H1 (cell line): ENCODE measurements around the gene CGREF1. TPM values are rescaled to one million over a fixed set of nuclear protein-coding genes. Genes with fewer than 3 reads are reported as not detected.

ENCODE experiments used
- CTCF ChIA-PET: fragments of 300-600 bp; sonication (Branson Sonifier 250); formaldehyde crosslinking; loops from one replicate; lab custom pipeline; 2021; ENCODE audit not compliant: partially characterized antibody; lab: Charles Lee
- POLR2A ChIA-PET: fragments of 300-600 bp; sonication (Branson Sonifier 250); formaldehyde crosslinking; loops from one replicate; lab custom pipeline; 2021; ENCODE audit warnings: inconsistent platforms; ENCODE audit not compliant: partially characterized antibody; lab: Charles Lee
- DNase-seq, 2 experiments: peaks; one replicate each; pipeline versions ENCODE4 v3.0.0 to v3.0.0-alpha.2; 2010 to 2022; ENCODE audit warnings: low spot score in 2 of 2, low read depth in 1 of 2, mixed read lengths in 1 of 2
- FAIRE-seq: peaks from 2 replicates; lab custom pipeline; 2011; peaks lifted over from hg19 to GRCh38; lab: Jason Lieb, UNC
- H2AFZ ChIP-seq: 2 replicates; pipeline ENCODE4 v1.8.1; 2012; ENCODE audit warnings: low read length, inconsistent platforms
- H2AK5ac ChIP-seq: 2 replicates; pipeline ENCODE4 v1.6.1; 2013; ENCODE audit warnings: low read depth, low read length
- H2BK120ac ChIP-seq: replicated peaks from 2 replicates; pipeline ENCODE3; 2013; ENCODE audit warnings: low read depth, low read length, inconsistent platforms
- H2BK12ac ChIP-seq: 2 replicates; pipeline ENCODE4 v1.6.1; 2013; ENCODE audit warnings: low read depth, low read length
- H2BK15ac ChIP-seq: 2 replicates; pipeline ENCODE4 v1.6.1; 2013; ENCODE audit warnings: low read length
- H2BK20ac ChIP-seq: 2 replicates; pipeline ENCODE4 v1.6.1; 2013; ENCODE audit warnings: low read length
- H2BK5ac ChIP-seq: 2 replicates; pipeline ENCODE4 v1.6.1; 2013; ENCODE audit warnings: low read depth, low read length
- H3K14ac ChIP-seq: 2 replicates; pipeline ENCODE4 v1.6.1; 2013; ENCODE audit warnings: inconsistent platforms; ENCODE audit not compliant: insufficient read length
- H3K18ac ChIP-seq: 2 replicates; pipeline ENCODE4 v1.6.1; 2013; ENCODE audit warnings: low read length; ENCODE audit errors: extremely low read depth
- H3K23ac ChIP-seq: 2 replicates; pipeline ENCODE4 v1.6.1; 2013; ENCODE audit warnings: inconsistent platforms; ENCODE audit not compliant: insufficient read length
- H3K23me2 ChIP-seq: 2 replicates; pipeline ENCODE4 v1.6.1; 2013; ENCODE audit warnings: low read depth, low read length
- H3K27ac ChIP-seq: 2 replicates; pipeline ENCODE4 v1.6.1; 2011; ENCODE audit warnings: low read depth, low read length, inconsistent platforms
- H3K27me3 ChIP-seq, 4 experiments: replicated peaks in 1 of 4; 1 replicate in 1 of 4; 2 replicates in 3 of 4; pipeline versions ENCODE4 v1.6.1 to v1.8.1; 2011 to 2013; ENCODE audit warnings: low read length in 3 of 4, mild to moderate bottlenecking in 3 of 4, inconsistent platforms in 2 of 4, mixed read lengths in 2 of 4, moderate library complexity in 1 of 4; ENCODE audit not compliant: control insufficient read depth in 3 of 4, insufficient read depth in 3 of 4; ENCODE audit errors: extremely low read depth in 1 of 4
- H3K36me3 ChIP-seq, 4 experiments: 2 replicates each; pipeline versions ENCODE4 v1.6.1 to v1.8.1; 2011 to 2013; ENCODE audit warnings: mild to moderate bottlenecking in 4 of 4, low read length in 3 of 4, moderate library complexity in 2 of 4, control low read depth in 1 of 4, inconsistent platforms in 1 of 4; ENCODE audit not compliant: insufficient read depth in 4 of 4, control insufficient read depth in 2 of 4
- H3K4ac ChIP-seq: replicated peaks from 2 replicates; pipeline ENCODE3; 2013; ENCODE audit warnings: low read length, low read depth, mixed read lengths, inconsistent platforms; ENCODE audit not compliant: insufficient read length
- H3K4me1 ChIP-seq, 4 experiments: replicated peaks in 1 of 4; 1 replicate in 1 of 4; 2 replicates in 3 of 4; pipeline versions ENCODE4 v1.6.1 to v1.8.1; 2011 to 2013; ENCODE audit warnings: low read length in 3 of 4, inconsistent platforms in 2 of 4, mixed read lengths in 1 of 4; ENCODE audit not compliant: insufficient read depth in 4 of 4, control insufficient read depth in 3 of 4
- H3K4me2 ChIP-seq, 2 experiments: 2 replicates each; pipeline versions ENCODE4 v1.6.1 to v1.8.1; 2011 to 2013; ENCODE audit warnings: low read depth in 2 of 2, low read length in 2 of 2, control low read depth in 1 of 2, inconsistent platforms in 1 of 2, mild to moderate bottlenecking in 1 of 2; ENCODE audit not compliant: insufficient read depth in 1 of 2
- H3K4me3 ChIP-seq, 4 experiments: fragments of 200-600, 300-600 bp in 1 of 4; sonication (generic), shearing (Covaris generic), sonication (Bioruptor Twin) in 1 of 4; 2 replicates each; pipeline versions ENCODE4 v1.5.1 to v1.8.1; 2011 to 2016; ENCODE audit warnings: low read length in 4 of 4, low read depth in 3 of 4, control low read depth in 2 of 4, inconsistent platforms in 2 of 4, mild to moderate bottlenecking in 2 of 4, mixed read lengths in 1 of 4, moderate library complexity in 1 of 4; ENCODE audit not compliant: insufficient read depth in 2 of 4; ENCODE audit errors: extremely low read depth in 1 of 4
- H3K56ac ChIP-seq: replicated peaks from 2 replicates; pipeline ENCODE3; 2013; ENCODE audit warnings: low read depth, mild to moderate bottlenecking, mixed read lengths, low read length, inconsistent platforms; ENCODE audit not compliant: insufficient read length
- H3K79me1 ChIP-seq: 2 replicates; pipeline ENCODE4 v1.6.1; 2013; ENCODE audit warnings: low read depth, low read length, control low read depth
- H3K79me2 ChIP-seq, 2 experiments: 2 replicates each; pipeline versions ENCODE4 v1.6.1 to v1.8.1; 2012 to 2013; ENCODE audit warnings: low read length in 2 of 2, mild to moderate bottlenecking in 2 of 2, inconsistent platforms in 1 of 2; ENCODE audit not compliant: insufficient read depth in 2 of 2, control insufficient read depth in 1 of 2
- H3K9ac ChIP-seq, 4 experiments: replicated peaks in 1 of 4; 1 replicate in 1 of 4; 2 replicates in 3 of 4; pipeline versions ENCODE4 v1.6.1 to v1.8.1; 2011 to 2013; ENCODE audit warnings: low read depth in 3 of 4, low read length in 3 of 4, control low read depth in 2 of 4, mild to moderate bottlenecking in 2 of 4, moderate library complexity in 2 of 4, inconsistent platforms in 1 of 4; ENCODE audit errors: extremely low read depth in 1 of 4
- H3K9me3 ChIP-seq, 2 experiments: 2 replicates each; pipeline versions ENCODE4 v1.6.1 to v1.8.1; 2012 to 2013; ENCODE audit warnings: mild to moderate bottlenecking in 2 of 2, moderate library complexity in 2 of 2, control low read depth in 1 of 2, inconsistent platforms in 1 of 2, low read depth in 1 of 2, low read length in 1 of 2, mixed read lengths in 1 of 2; ENCODE audit not compliant: insufficient read depth in 2 of 2
- H4K20me1 ChIP-seq, 2 experiments: replicated peaks in 1 of 2; 2 replicates each; pipeline versions ENCODE3 to v1.8.1; 2011 to 2013; ENCODE audit warnings: inconsistent platforms in 2 of 2, low read length in 2 of 2, mild to moderate bottlenecking in 1 of 2; ENCODE audit not compliant: insufficient read depth in 2 of 2, control insufficient read depth in 1 of 2
- H4K5ac ChIP-seq: 2 replicates; pipeline ENCODE4 v1.6.1; 2013; ENCODE audit warnings: low read length, low read depth, mixed read lengths, inconsistent platforms; ENCODE audit not compliant: insufficient read length
- H4K8ac ChIP-seq: 2 replicates; pipeline ENCODE4 v1.8.0; 2013; ENCODE audit warnings: mild to moderate bottlenecking, moderate library complexity, low read length, inconsistent platforms; ENCODE audit not compliant: insufficient read depth; ENCODE audit errors: extremely low read depth
- H4K91ac ChIP-seq: replicated peaks from 2 replicates; pipeline ENCODE3; 2013; ENCODE audit warnings: low read length, mixed read lengths, inconsistent platforms; ENCODE audit not compliant: insufficient read length
- FOSL1 ChIP-seq: IDR thresholded peaks from 2 replicates; pipeline ENCODE4 v1.6.1; 2011; ENCODE audit warnings: mild to moderate bottlenecking, low read depth, low read length, moderate library complexity; ENCODE audit not compliant: insufficient read depth
- HDAC6 ChIP-seq: IDR thresholded peaks from one replicate; pipeline ENCODE4 v1.7.1; 2012; ENCODE audit warnings: low read depth, mild to moderate bottlenecking, inconsistent platforms, low read length, moderate library complexity
- JUND ChIP-seq: IDR thresholded peaks from 2 replicates; pipeline ENCODE4 v1.6.1; 2011; ENCODE audit warnings: mild to moderate bottlenecking, improper control_type of control experiment, low read length
- NANOG ChIP-seq: IDR thresholded peaks from 2 replicates; pipeline ENCODE4 v1.6.1; 2011; ENCODE audit warnings: low read length, low read depth, mild to moderate bottlenecking, inconsistent platforms; ENCODE audit not compliant: insufficient read depth, poor library complexity, severe bottlenecking
- PHF8 ChIP-seq: fragments of 200-600 bp; sonication (generic); conservative IDR thresholded peaks from 2 replicates; pipeline ENCODE4 v1.7.1; 2012; ENCODE audit warnings: low read depth, mild to moderate bottlenecking, inconsistent platforms, low read length, moderate library complexity
- RFX5 ChIP-seq: IDR thresholded peaks from 2 replicates; pipeline ENCODE4 v1.6.1; 2011; ENCODE audit warnings: low read depth, low read length, improper control_type of control experiment, borderline replicate concordance
- RNF2 ChIP-seq: fragments of 200-900, 300-1000 bp; sonication (generic); IDR thresholded peaks from 2 replicates; pipeline ENCODE4 v1.7.1; 2016; ENCODE audit warnings: borderline replicate concordance, low read depth, mild to moderate bottlenecking, antibody characterized with exemption, low read length; ENCODE audit not compliant: poor library complexity, severe bottlenecking; ENCODE audit errors: missing control alignments
- SIRT6 ChIP-seq: IDR thresholded peaks from one replicate; pipeline ENCODE4 v1.7.1; 2012; ENCODE audit warnings: low read length, inconsistent platforms
- SUZ12 ChIP-seq: fragments of 200-600 bp; sonication (generic); IDR thresholded peaks from 2 replicates; pipeline ENCODE4 v1.6.1; 2012; ENCODE audit warnings: mild to moderate bottlenecking, inconsistent platforms, low read length, moderate library complexity, mixed read lengths
- WGBS, 2 experiments: shearing (Covaris generic) in 1 of 2; methylation state at CpG; one replicate each; pipeline versions ENCODE4 v1.1.6 to v1.1.7; 2013 to 2015; ENCODE audit warnings: low lambda C conversion rate in 2 of 2, mixed read lengths in 2 of 2, inconsistent platforms in 1 of 2, low coverage in 1 of 2, missing lambda C conversion rate in 1 of 2; ENCODE audit not compliant: insufficient replicate concordance in 2 of 2, insufficient coverage in 1 of 2, insufficient read length in 1 of 2; ENCODE audit errors: extremely low coverage in 1 of 2, missing lambda C conversion rate in 1 of 2; 5-methylcytosine and 5-hydroxymethylcytosine counted together
- polyA plus RNA-seq, 7 experiments: library from polyadenylated mRNA; depleted of rRNA in 3 of 7; stranded (reverse) in 5 of 7; unstranded in 2 of 7; fragments of >200 nt in 5 of 7; fragments of 200-250 nt in 2 of 7; gene quantifications; 1 replicate in 5 of 7; 2 replicates in 1 of 7; 4 replicates in 1 of 7; pipeline versions ENCODE4 v1.2.1 to v1.2.3, GENCODE V29; 2011 to 2013; ENCODE audit warnings: missing spikeins in 2 of 7, mixed read lengths in 2 of 7
- total RNA-seq: library from RNA; stranded (reverse); fragmentation: NEBNext Ultra II Directional; extraction: Animal tissue kit (Norgen Biotek cat#: 25700); gene quantifications from 2 replicates; pipeline ENCODE4 v1.2.1, GENCODE V29; 2021
- TF ChIP-seq, protein P1 (sequence below): IDR thresholded peaks from 2 replicates; pipeline ENCODE4 v1.6.1; 2012; ENCODE audit warnings: low read length, inconsistent platforms
- TF ChIP-seq, protein P2 (sequence below): IDR thresholded peaks from 2 replicates; pipeline ENCODE4 v1.6.1; 2012; ENCODE audit warnings: inconsistent platforms

CGREF1 gene
- total and polyA plus RNA-seq, 2 of the 8 experiments (the other 6 are each of a cell fraction or from before 2014, with no cell fraction given) = 2.5 to 3.4 TPM

DNA sequence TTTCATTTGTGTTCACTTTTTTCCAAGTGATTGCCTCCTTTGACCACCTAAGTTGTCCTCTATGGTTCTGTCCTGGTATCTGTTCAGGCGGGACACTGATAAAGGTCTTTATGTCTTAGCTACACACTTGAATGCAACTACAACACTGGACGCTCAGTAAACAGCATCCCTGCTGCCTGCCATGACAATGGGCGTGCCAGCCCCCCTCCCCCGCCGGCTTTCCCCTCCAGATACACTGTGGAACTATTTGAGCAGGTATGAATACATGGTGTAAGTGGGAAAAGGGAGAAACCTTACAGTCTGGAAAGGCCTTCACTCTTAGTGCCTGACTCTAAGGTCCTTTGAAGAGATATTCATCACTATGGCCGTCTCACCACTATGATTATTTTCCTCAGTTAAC, 61.7 kb downstream of the CGREF1 start:
- H3K79me1 ChIP-seq = no peaks in the 10 kb centered on the region
- no peak overlapping the region for H2BK12ac ChIP-seq
- ChIA-PET CTCF (interaction anchor here (1.2 to 18.3 kb wide), 3 partner anchors 10 to 37 kb away, joined by 3 to 160 read pairs (median 4); partner anchors contain the start of genes EMILIN1 and KHK), POLR2A (interaction anchor here (1.4 to 19.3 kb wide), 3 partner anchors 10 to 26 kb away, joined by 3 to 441 read pairs (median 7); partner anchors contain the start of gene OST4)
- no peak overlapping the region for H3K9ac ChIP-seq
- FAIRE-seq (no peak), DNase-seq (no peak)
- no peak overlapping the region for H2BK15ac ChIP-seq
- H3K4me2 ChIP-seq = no peak overlapping the region
- H4K8ac ChIP-seq = no peak overlapping the region
- no peak overlapping the region for H2BK20ac ChIP-seq
- no peak overlapping the region for H3K4ac ChIP-seq
- H2BK120ac ChIP-seq = no peak overlapping the region
- H2BK5ac ChIP-seq = no peak overlapping the region
- H4K20me1 ChIP-seq = peaks cover 0 to 7% of the 10 kb centered on the region in 2 experiments
- no peak overlapping the region for H3K4me3 ChIP-seq
- WGBS, 2 experiments = 84% methylated on average over 6 of the region's 6 CpGs; no CpG with 5 or more reads in 1 of the 2 experiments
- H3K23me2 ChIP-seq = peaks cover 1% of the 10 kb centered on the region
- H3K56ac ChIP-seq = no peak overlapping the region
- no peak overlapping the region for H3K14ac ChIP-seq
- H4K5ac ChIP-seq = no peak overlapping the region
- H3K79me2 ChIP-seq = no peaks in the 10 kb centered on the region
- H4K91ac ChIP-seq = no peak overlapping the region
- no peak overlapping the region for H3K27ac ChIP-seq
- H3K36me3 ChIP-seq = peaks cover 17 to 47% (median 25%) of the 10 kb centered on the region in 4 experiments
- H2AK5ac ChIP-seq = no peak overlapping the region
- no peaks in the 10 kb centered on the region for H3K9me3 ChIP-seq
- no peak overlapping the region for H2AFZ ChIP-seq
- H3K27me3 ChIP-seq = no peaks in the 10 kb centered on the region
- H3K23ac ChIP-seq = no peak overlapping the region
- no peaks in the 10 kb centered on the region; a peak in 2 of 7 replicates for H3K4me1 ChIP-seq
- H3K18ac ChIP-seq = no peak overlapping the region
- no peak for TF ChIP-seq FOSL1
- no peak for TF ChIP-seq SUZ12
- TF ChIP-seq NANOG = no peak
- no peak for TF ChIP-seq SIRT6
- no peak for TF ChIP-seq PHF8
- TF ChIP-seq, protein P1, sequence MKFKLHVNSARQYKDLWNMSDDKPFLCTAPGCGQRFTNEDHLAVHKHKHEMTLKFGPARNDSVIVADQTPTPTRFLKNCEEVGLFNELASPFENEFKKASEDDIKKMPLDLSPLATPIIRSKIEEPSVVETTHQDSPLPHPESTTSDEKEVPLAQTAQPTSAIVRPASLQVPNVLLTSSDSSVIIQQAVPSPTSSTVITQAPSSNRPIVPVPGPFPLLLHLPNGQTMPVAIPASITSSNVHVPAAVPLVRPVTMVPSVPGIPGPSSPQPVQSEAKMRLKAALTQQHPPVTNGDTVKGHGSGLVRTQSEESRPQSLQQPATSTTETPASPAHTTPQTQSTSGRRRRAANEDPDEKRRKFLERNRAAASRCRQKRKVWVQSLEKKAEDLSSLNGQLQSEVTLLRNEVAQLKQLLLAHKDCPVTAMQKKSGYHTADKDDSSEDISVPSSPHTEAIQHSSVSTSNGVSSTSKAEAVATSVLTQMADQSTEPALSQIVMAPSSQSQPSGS = no peak
- TF ChIP-seq HDAC6 = no peak
- no peak for TF ChIP-seq RFX5
- no peak for TF ChIP-seq JUND
- TF ChIP-seq RNF2 = no peak
- TF ChIP-seq, protein P2, sequence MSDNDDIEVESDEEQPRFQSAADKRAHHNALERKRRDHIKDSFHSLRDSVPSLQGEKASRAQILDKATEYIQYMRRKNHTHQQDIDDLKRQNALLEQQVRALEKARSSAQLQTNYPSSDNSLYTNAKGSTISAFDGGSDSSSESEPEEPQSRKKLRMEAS = no peak
